Effector CD8-positive, alpha-beta T cell (primary cell): ENCODE measurements around the gene CTNNBL1.

Experiments
- DNase-seq: peaks from one replicate; lab custom pipeline; 2025; lab: John Stamatoyannopoulos, UW

The CTNNBL1 gene

GRCh38 chr20:37878835-37879599, 185.2 kb downstream of the CTNNBL1 start:
- no peak for DNase-seq

- no peak for DNase-seq
Measured at GRCh38 chr20:37879843-37880242, 186.0 kb downstream of the CTNNBL1 start.

- DNase-seq: no peak
Measured at GRCh38 chr20:37880726-37881591, 187.1 kb downstream of the CTNNBL1 start.

- DNase-seq: no peak
Measured at GRCh38 chr20:37881601-37882343, 187.9 kb downstream of the CTNNBL1 start.

GRCh38 chr20:37882961-37883712, 189.3 kb downstream of the CTNNBL1 start:
- no peak for DNase-seq

- no peak for DNase-seq
Measured at GRCh38 chr20:37885042-37885441, 191.2 kb downstream of the CTNNBL1 start.

GRCh38 chr20:37885593-37886503, 192.0 kb downstream of the CTNNBL1 start:
- DNase-seq: no peak

GRCh38 chr20:37886851-37887297, 193.0 kb downstream of the CTNNBL1 start:
- no peak for DNase-seq

GRCh38 chr20:37888641-37889040, 194.8 kb downstream of the CTNNBL1 start:
- no peak for DNase-seq

- DNase-seq: no peak
Measured at GRCh38 chr20:37890108-37890507, 196.3 kb downstream of the CTNNBL1 start.

- DNase-seq: no peak
Measured at GRCh38 chr20:37890643-37891042, 196.8 kb downstream of the CTNNBL1 start.

- DNase-seq: no peak
Measured at GRCh38 chr20:37892001-37892400, 198.2 kb downstream of the CTNNBL1 start.

GRCh38 chr20:37893566-37894241, 199.9 kb downstream of the CTNNBL1 start:
- no peak for DNase-seq

- no peak for DNase-seq
Measured at GRCh38 chr20:37894454-37894853, 200.6 kb downstream of the CTNNBL1 start.

- no peak for DNase-seq
Measured at GRCh38 chr20:37895166-37895565, 201.3 kb downstream of the CTNNBL1 start.

GRCh38 chr20:37896932-37897548, 203.2 kb downstream of the CTNNBL1 start:
- DNase-seq: no peak

GRCh38 chr20:37898233-37899104, 204.6 kb downstream of the CTNNBL1 start:
- DNase-seq: no peak
